Muscle of leg (tissue), 11 donors: ENCODE measurements around the gene FASTK. TPM values are rescaled to one million over a fixed set of nuclear protein-coding genes. Genes with fewer than 3 reads are reported as not detected.

Source experiments
- DNase-seq: peaks from one replicate; pipeline ENCODE4 v3.0.0; 2013
- H3K27ac ChIP-seq: one replicate; pipeline ENCODE4 v1.5.1; 2013; ENCODE audit warnings: mild to moderate bottlenecking, low read length, control low read depth
- H3K27me3 ChIP-seq: one replicate; pipeline ENCODE4 v1.6.1; 2013; ENCODE audit warnings: low read length; ENCODE audit not compliant: control insufficient read depth, insufficient read depth
- H3K36me3 ChIP-seq: one replicate; pipeline ENCODE4 v1.6.1; 2013; ENCODE audit warnings: low read length; ENCODE audit not compliant: control insufficient read depth, insufficient read depth
- H3K4me1 ChIP-seq: one replicate; pipeline ENCODE4 v1.6.1; 2013; ENCODE audit warnings: low read length; ENCODE audit not compliant: control insufficient read depth, insufficient read depth
- H3K4me3 ChIP-seq: one replicate; pipeline ENCODE4 v1.5.1; 2013; ENCODE audit warnings: low read length, control low read depth
- H3K9me3 ChIP-seq: replicated peaks from 2 replicates; pipeline ENCODE4 v1.6.1; 2013; ENCODE audit warnings: low read depth, low read length; ENCODE audit not compliant: control insufficient read depth
- WGBS: methylation state at CpG from one replicate; pipeline ENCODE4 v1.1.5; 2013; ENCODE audit warnings: missing lambda C conversion rate; ENCODE audit not compliant: insufficient coverage; 5-methylcytosine and 5-hydroxymethylcytosine counted together
- polyA plus RNA-seq, 8 donors: library from polyadenylated mRNA; unstranded; fragments of 120-200 nt; gene quantifications; one replicate each; pipeline versions ENCODE4 v1.2.1 to v1.2.3, GENCODE V29; 2013; ENCODE audit warnings: inconsistent platforms in 1 of 8, low replicate concordance in 1 of 8; ENCODE audit not compliant: insufficient read length in 8 of 8, insufficient read depth in 1 of 8
- total RNA-seq: library from RNA; stranded (reverse); fragments of 120-200 nt; gene quantifications from one replicate; pipeline ENCODE4 v1.2.4, GENCODE V29; 2013

The FASTK gene
- total and polyA plus RNA-seq, 9 donors, result 65.2 to 90.1 (median 81.2) TPM

- peak; percentile 80 for DNase-seq
- Histone ChIP-seq H3K36me3 (peaks cover 13% of the 10 kb centered on the region), H3K4me1 (peaks cover 34% of the 10 kb centered on the region), H3K9me3 (no peaks in the 10 kb centered on the region), H3K27me3 (peaks cover 3% of the 10 kb centered on the region), H3K27ac (no peak overlapping the region), H3K4me3 (no peak overlapping the region)
- 31% methylated on average over 20 of the region's 20 CpGs for WGBS
Observed at GRCh38 chr7:151110941-151111645, 30.5 kb upstream of the FASTK start.

- Histone ChIP-seq H3K9me3 (no peaks in the 10 kb centered on the region), H3K4me3 (no peak overlapping the region), H3K27ac (no peak overlapping the region), H3K27me3 (peaks cover 3% of the 10 kb centered on the region), H3K4me1 (peaks cover 31% of the 10 kb centered on the region), H3K36me3 (peaks cover 13% of the 10 kb centered on the region)
- DNase-seq, result no peak
- 65% methylated on average over 10 of the region's 11 CpGs for WGBS
Observed at GRCh38 chr7:151110236-151110940, 29.8 kb upstream of the FASTK start.

GRCh38 chr7:151109094-151110048, 28.8 kb upstream of the FASTK start:
- Histone ChIP-seq H3K4me3 (no peak overlapping the region), H3K27ac (no peak overlapping the region), H3K9me3 (no peaks in the 10 kb centered on the region), H3K27me3 (peaks cover 3% of the 10 kb centered on the region), H3K4me1 (peaks cover 33% of the 10 kb centered on the region), H3K36me3 (peaks cover 19% of the 10 kb centered on the region)
- no peak for DNase-seq
- 73% methylated on average over 11 of the region's 15 CpGs for WGBS

GRCh38 chr7:151107882-151108281, 27.3 kb upstream of the FASTK start:
- Histone ChIP-seq H3K4me1 (peaks cover 22% of the 10 kb centered on the region), H3K27me3 (no peaks in the 10 kb centered on the region), H3K4me3 (no peak overlapping the region), H3K9me3 (no peaks in the 10 kb centered on the region), H3K27ac (no peak overlapping the region), H3K36me3 (peaks cover 13% of the 10 kb centered on the region)
- 58% methylated on average over 9 of the region's 10 CpGs for WGBS
- no peak for DNase-seq

GRCh38 chr7:151104411-151105235, 24.0 kb upstream of the FASTK start:
- 62% methylated on average over 15 of the region's 23 CpGs for WGBS
- DNase-seq, result peak; percentile 48

DNA sequence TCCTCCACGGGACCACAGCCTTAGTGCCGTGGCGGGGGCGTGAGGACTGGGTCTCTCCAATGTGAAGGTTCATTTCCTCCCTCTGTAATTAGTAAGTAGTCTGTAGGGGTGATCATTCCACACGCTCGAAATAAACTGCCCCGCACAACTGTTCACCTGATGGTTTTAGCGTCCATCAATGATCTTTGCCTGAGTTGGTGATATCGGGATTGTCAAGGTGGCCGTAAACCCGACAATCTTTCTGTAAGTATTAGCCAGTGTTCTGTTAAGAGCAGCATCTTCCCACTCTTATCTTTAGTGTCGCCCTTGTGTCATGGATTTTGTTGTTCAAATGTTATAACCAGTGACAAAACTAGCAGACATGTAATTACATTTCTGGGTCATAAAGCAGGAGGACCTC, 23.4 kb upstream of the FASTK start:
- peaks cover 21% of the 10 kb centered on the region for H3K4me1 ChIP-seq
- H3K4me3 ChIP-seq, result no peak overlapping the region
- no peaks in the 10 kb centered on the region for H3K9me3 ChIP-seq
- no peaks in the 10 kb centered on the region for H3K27me3 ChIP-seq
- no CpG with 5 or more reads among the region's 12 CpGs for WGBS
- H3K36me3 ChIP-seq, result peaks cover 9% of the 10 kb centered on the region
- no peak for DNase-seq
- no peak overlapping the region for H3K27ac ChIP-seq

More at GRCh38 chr7:151104411-151105235, 24.0 kb upstream of the FASTK start:
- no peaks in the 10 kb centered on the region for H3K9me3 ChIP-seq
- no peak overlapping the region for H3K27ac ChIP-seq
- peaks cover 17% of the 10 kb centered on the region for H3K4me1 ChIP-seq
- no peak overlapping the region for H3K4me3 ChIP-seq
- H3K36me3 ChIP-seq, result peaks cover 9% of the 10 kb centered on the region
- no peaks in the 10 kb centered on the region for H3K27me3 ChIP-seq

- no peaks in the 10 kb centered on the region for H3K27me3 ChIP-seq
- H3K4me1 ChIP-seq, result peaks cover 17% of the 10 kb centered on the region
- no peak overlapping the region for H3K4me3 ChIP-seq
- H3K9me3 ChIP-seq, result no peaks in the 10 kb centered on the region
- 70% methylated on average over 1 of the region's 3 CpGs for WGBS
- H3K27ac ChIP-seq, result no peak overlapping the region
- no peak for DNase-seq
- H3K36me3 ChIP-seq, result peaks cover 6% of the 10 kb centered on the region
Observed at GRCh38 chr7:151102991-151103390, 22.4 kb upstream of the FASTK start.

DNA sequence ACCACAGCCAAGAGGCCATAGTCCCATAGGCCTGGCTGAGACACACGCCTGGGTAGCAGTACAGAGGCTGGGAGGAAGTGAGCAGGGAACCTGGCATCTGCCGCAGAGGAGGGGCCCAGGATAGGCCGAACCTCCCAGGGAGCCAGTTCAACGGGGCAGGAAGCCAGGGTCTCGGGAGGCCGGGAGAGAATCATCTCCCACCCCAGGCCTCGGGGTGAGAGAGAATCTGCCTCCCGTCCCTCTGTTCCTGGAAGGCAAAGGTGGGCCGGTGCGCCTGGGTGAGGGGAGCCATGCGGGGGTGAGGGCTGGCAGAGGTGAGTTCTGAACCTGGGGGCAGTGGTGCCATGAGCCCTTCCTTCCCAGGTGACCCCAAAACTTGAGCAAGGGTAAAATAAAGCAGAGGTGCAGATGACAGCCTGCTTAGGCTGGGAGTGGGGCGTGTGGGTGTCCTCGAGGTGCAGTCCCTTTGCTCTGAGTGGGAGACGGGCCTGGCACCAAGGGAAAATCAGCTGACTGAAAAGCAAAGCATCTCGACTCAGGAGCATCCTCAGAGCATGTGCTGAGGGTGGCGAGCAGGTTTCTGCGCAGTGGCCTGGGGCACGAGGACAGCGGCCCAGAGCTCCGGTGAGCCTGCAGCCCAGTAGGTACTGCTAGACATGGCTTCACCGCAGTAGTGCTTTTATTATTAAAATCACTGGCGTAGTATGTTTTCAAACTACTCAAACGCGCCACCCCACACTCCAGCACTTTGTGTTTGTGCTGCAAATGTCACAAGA, 21.2 kb upstream of the FASTK start:
- no peak for DNase-seq
- peaks cover 14% of the 10 kb centered on the region for H3K4me1 ChIP-seq

GRCh38 chr7:151100921-151101320, 20.3 kb upstream of the FASTK start:
- no peak overlapping the region for H3K27ac ChIP-seq
- peaks cover 9% of the 10 kb centered on the region for H3K36me3 ChIP-seq
- H3K4me3 ChIP-seq, result no peak overlapping the region
- no peaks in the 10 kb centered on the region for H3K9me3 ChIP-seq
- no peaks in the 10 kb centered on the region for H3K27me3 ChIP-seq
- WGBS, result 100% methylated on average over 1 of the region's 10 CpGs
- DNase-seq, result no peak
- H3K4me1 ChIP-seq, result peaks cover 14% of the 10 kb centered on the region

More for the DNA sequence above, 21.2 kb upstream of the FASTK start:
- no peak overlapping the region for H3K4me3 ChIP-seq
- no peaks in the 10 kb centered on the region for H3K27me3 ChIP-seq
- H3K27ac ChIP-seq, result no peak overlapping the region
- H3K9me3 ChIP-seq, result no peaks in the 10 kb centered on the region
- peaks cover 6% of the 10 kb centered on the region for H3K36me3 ChIP-seq
- WGBS, result 76% methylated on average over 13 of the region's 24 CpGs
